Hippocampal formation (tissue), 2 donors: ENCODE data around the gene SSPN.

Experiments
- DNase-seq, 2 donors: peaks; one replicate each; lab custom pipeline; 2025; lab: John Stamatoyannopoulos, UW

The SSPN gene

DNA sequence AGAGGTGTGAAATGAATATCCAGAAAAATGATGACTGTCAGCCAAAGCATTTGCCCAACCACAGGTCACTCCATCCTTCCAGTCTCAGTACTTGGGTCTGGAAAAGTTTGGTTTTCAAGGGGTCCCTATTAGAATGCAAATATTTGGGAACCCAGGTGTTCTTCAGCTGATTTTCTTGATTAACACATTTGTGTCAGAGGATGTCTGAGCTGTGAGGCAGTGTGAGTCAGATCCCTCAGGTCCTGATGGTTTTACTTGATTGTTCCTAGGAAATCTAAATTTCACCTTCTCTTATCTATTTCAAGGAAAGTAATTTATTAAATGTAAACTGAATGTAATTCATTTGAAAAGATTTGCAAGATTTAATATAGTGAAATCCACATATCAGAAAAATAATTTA lies 71.5 kb downstream of the SSPN start:
- DNase-seq = no peak

GRCh38 chr12:26268841-26269561 lies 73.6 kb downstream of the SSPN start:
- no peak for DNase-seq

DNA sequence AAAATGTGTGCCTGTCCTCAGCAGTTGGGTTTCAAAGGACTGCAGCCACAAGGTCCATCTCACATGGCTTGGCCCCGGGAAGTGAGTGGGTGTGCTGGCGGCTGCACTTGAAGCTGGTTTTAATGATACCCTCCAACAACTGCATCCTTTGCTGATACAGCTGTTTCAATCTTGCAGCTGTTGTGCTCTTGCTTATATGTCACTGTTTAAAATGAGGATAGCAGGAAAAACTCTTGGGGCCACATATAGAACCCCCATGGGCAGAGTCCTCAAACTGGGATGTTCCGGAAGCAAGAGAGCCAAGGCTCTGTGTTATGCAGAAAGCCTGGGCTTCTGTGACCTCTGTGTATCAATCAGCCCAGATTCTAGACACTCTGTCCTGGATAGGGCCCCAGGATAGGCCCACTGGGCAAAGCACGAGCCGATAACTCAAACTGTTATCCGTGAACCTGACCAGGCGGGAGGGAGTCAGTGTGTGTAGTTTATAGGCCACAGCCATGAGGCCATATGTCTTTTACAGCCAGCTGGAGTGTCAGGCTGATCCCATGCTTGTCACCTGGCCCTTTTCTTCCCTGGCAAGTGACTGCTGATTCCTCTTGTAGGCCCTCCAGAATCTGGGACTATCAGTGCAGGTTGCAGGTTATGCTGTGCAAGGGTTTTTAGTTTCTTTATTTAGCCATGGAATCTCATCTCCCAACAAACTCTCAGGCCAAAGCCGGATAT lies 74.3 kb downstream of the SSPN start:
- no peak for DNase-seq

GRCh38 chr12:26271024-26271423 lies 75.7 kb downstream of the SSPN start:
- no peak for DNase-seq

GRCh38 chr12:26271889-26272492 lies 76.6 kb downstream of the SSPN start:
- peak; percentile 19 to 30 for DNase-seq

DNA sequence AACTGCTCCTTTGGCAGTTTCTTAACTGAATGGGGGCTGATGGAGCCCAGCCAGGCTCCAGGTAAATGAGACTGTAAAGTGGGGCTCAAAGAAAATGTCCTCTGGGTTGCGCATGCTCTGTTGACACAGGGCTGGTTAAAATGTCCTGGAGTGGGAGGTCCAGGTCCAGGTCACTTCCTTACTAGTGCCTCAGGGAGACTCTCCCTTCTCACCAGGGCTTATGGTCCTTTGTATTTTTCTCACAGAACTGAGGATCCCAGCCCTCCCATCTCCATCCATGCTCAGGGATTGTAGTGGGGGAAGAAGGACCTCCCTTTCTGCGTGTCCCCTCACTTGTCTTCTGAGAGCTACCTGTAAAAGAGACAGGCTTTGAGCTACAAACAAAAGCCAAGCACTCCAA lies 77.5 kb downstream of the SSPN start:
- no peak for DNase-seq

DNA sequence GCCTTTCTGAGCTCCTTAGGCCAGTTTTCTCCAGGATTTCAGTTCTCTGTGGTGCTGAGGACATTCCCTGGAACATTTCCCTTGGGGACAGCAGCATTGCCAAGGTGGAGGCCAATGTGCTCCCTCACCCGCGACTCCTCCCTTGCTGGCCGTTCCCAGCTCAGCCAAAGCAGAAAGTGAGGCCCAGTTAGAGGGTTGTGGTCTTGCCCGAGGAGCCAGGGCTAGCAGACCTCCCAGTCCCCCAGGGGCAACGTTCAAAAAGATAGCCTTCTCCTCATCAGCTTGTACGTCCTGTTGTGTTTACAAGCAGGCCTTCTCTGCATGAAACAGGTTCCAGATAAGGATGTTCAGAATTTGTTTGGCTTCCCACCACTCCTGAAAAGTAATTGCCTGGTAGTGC lies 78.4 kb downstream of the SSPN start:
- DNase-seq = no peak

DNA sequence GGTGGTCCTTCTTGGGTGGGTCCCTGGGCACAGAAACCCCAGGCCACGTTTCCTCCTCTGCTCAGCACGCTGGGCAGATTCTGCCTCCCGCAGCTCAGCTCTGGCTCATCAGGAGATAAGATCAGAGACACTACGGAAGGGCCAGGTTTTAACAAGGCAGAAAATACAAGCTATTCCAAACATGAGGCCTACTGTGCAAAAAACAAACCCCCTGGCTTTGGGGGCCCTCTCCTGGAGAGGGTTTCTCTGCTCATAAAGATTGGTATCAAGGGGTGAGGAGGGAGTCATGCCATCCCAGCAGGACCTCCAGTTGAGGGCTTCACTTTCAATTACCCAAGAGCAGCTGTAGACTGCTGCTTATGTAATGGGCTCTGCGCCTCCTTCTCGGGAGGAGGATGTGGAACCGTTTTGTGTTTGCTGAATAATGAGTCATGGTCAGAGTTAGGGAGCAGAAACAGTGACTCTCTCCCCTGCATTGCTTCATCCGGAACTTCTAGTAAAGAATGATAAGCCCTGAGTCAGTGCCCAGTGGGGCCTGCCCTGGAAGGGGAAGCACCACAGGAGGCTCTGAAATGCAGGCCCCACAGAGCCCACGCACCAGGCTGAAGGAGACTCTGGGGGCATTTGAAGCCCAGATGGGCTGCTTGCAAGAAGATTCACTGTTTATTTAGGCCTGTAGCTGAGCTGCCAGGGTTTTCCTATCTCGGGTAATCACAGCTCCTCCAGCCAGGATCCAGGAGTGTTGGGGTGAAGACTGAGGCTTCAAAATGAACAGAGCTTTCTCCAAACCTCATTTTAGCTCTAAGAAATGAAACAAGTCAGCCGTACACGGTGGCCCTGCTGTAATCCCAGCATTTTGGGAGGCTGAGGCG lies 79.3 kb downstream of the SSPN start:
- DNase-seq = peak; percentile 48 to 87

GRCh38 chr12:26275313-26276131 lies 80.1 kb downstream of the SSPN start:
- no peak for DNase-seq

DNA sequence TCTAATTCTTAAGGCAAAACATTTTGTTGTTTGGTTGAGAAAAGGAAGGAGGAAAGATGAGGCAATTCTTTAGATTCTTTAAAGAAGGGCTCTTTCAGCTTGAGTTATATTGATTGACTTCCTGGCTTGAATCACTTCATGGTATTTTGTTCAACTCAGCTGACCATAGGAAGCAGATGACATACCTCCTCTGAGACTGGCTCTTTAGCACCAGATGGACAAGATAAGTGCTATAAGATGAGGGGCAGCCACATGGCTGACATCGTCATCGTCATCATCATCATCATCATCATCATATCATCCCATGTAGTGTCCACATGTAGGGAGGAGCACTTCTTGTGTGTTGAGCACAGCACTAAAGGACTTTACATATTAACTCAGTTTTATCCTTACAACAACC lies 81.3 kb downstream of the SSPN start:
- DNase-seq = no peak

DNA sequence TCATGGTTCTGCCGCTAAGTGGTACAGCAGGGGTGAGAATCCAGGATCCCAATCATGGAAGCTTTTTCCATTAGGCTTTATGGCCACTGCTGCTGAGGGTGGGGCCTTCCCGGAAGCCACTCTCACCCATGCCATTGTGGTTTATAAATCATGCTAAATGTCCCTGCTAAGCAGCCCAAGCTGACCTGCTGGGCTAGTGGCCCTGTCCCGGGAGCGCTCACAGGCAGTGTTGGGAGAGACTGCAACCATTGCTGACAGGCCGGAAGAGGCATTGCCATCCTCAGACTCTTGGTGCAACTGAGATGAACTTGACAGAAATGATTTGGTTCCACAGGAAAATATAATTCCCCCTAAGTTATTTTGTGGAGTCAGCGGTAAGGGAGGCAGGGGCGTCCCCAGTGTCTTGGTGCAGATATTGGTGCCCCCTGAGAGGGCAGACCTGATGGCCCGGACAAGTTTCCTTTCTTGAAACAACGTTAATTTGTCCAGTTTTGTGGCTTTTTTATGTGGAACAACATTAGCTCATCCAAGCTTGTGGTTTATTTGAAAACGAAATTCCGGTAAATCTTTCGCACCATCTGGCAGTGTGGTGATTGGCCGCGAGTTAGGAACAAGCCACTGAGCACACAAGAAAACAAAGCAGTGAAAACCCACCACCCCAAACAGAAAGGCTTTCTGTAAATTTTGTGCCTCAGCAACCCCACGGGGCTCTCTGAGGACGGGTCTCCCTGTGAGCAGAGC lies 82.3 kb downstream of the SSPN start:
- DNase-seq = no peak

DNA sequence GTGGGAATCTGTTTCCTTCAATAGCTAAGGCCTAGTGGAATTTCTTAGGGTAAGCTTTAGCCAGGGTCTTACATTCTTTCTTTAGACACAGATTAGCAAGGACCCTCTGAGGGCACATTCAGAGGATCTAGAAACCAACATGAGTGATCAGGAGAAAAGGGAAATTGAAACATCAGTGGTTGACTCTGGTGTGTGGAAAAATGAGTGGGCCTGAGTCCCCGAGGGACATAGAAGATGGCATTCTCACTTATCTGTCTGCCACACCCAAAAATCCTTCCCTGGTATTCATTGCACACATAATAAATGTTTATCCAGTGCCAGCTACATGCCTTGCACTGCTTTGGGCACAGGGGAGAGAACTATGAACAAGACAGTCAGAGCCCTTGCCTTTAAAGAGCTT lies 82.9 kb downstream of the SSPN start:
- DNase-seq = no peak

DNA sequence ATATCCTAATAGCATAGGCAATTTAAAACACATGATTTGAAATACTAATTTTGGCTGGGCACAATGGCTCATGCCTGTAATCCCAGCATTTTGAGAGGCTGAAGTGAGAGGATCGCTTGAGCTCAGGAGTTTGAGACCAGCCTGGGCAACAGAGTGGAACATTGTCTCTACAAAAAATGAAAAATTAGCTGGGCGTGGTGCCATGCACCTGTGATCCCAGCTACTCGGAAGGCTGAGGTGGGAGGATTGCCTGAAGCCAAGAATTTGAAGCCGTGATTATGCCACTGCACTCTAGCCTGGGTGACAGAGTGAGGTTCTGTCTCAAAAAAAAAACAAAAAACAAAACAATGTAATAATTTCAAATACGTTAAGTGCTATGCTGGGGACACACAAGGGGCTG lies 83.3 kb downstream of the SSPN start:
- no peak for DNase-seq

DNA sequence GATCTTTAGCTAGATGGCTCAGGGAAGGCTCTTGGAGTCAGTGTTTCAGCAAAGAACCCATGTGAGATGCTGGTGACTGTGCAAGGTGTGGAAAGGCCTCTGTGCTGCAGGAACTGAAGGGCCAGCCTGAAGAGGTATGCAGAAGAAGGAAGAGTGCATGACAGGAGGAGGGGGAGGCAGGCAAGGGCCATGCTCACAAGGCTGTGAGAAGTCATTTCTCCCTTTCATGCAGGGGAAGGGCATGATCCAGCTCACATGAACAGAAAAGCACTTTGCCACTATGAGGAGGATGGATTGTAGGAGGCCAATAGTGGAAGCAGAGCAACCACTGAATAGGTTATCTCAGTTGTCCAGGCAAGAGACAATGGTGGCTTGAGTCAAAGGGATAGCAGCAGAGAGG lies 83.7 kb downstream of the SSPN start:
- no peak for DNase-seq

- DNase-seq = no peak
Observed at GRCh38 chr12:26279908-26280307, 84.5 kb downstream of the SSPN start.

- DNase-seq = no peak
Observed at GRCh38 chr12:26280869-26281268, 85.5 kb downstream of the SSPN start.

DNA sequence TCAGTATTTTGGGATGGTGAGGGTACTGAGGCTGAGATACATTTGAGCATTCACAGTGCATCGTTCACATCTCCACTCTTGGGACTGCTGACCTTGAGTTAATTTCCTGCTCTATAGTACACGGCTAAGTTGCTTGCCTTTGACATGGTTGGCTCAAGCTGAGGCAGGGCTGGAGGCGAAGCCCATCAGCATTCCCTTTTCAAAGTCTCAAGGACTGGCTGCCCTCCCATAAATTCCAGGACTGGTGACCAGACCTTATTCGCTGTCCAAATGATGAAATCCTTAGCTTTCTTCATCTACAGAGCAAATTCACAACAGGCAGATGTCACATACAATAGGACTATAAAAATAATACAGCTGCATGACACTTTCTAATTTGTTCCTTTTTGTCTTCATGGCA lies 85.9 kb downstream of the SSPN start:
- no peak for DNase-seq

- no peak for DNase-seq
Observed at GRCh38 chr12:26282339-26282940, 87.1 kb downstream of the SSPN start.

DNA sequence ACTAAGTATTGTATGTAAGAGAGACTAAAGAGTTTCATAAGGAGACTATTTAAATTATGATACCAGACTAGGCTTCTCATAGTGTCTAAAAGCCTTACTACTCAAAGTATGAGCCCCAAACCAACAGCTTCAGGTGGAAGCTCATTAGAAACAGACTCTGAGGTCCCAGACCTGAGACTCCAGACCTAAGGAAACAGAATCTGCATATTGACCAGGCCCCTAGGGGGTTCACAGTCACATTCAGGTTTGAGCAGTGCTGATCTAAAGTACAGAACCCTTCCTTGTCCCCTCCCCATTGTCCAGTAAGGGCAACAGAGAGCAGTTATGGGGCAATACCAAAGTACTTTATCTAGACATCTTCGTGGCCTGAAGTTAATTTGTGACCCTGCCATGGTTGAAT lies 87.7 kb downstream of the SSPN start:
- DNase-seq = no peak

GRCh38 chr12:26283617-26284016 lies 88.2 kb downstream of the SSPN start:
- no peak for DNase-seq
